ENCODE results near the gene SV2C. TPM values are rescaled to one million over a fixed set of nuclear protein-coding genes. Genes with fewer than 3 reads are reported as not detected.

The SV2C gene
- total RNA-seq, 2 experiments from 2014 or later, result 0.20 to 0.26 TPM

- DNase-seq, result peak; percentile 94
- Mint-ChIP-seq H3K4me3 (peak overlapping the region; percentile 84), H3K36me3 (peaks cover 21% of the 10 kb centered on the region), H3K27ac (peak overlapping the region; percentile 98), H3K9me3 (ENCODE audit: low read depth) (no peaks in the 10 kb centered on the region), H3K4me1 (peaks cover 52% of the 10 kb centered on the region), H3K27me3 (peaks cover 3% of the 10 kb centered on the region)
- CTCF ChIA-PET, result interaction anchor here (0.7 to 7.2 kb wide), 17 partner anchors 9 to 227 kb away, joined by 3 to 103 read pairs (median 9); no protein-coding TSS in a partner anchor
- ATAC-seq, result peak; percentile 61
These were observed 319.2 kb downstream of the SV2C start for GRCh38 chr5:76402251-76402885.

- peak; percentile 62 for ATAC-seq
- Mint-ChIP-seq H3K27ac (peak within 1 kb of the TSS; percentile 98), H3K36me3 (peaks cover 26% of the 10 kb centered on the region), H3K27me3 (peaks cover 3% of the 10 kb centered on the region), H3K4me3 (peak within 1 kb of the TSS; percentile 84), H3K4me1 (peaks cover 58% of the 10 kb centered on the region), H3K9me3 (ENCODE audit: low read depth) (peaks cover 2% of the 10 kb centered on the region)
- CTCF ChIA-PET, result interaction anchor here (0.7 to 7.2 kb wide), 37 partner anchors 10 to 1066 kb away, joined by 3 to 103 read pairs (median 4); partner anchors contain the start of gene HMGCR
- peak; percentile 92 for DNase-seq
These were observed 319.9 kb downstream of the SV2C start, which contains the start of gene IQGAP2 for GRCh38 chr5:76402886-76403765. TSS of gene IQGAP2 (plus strand) at chr5:76403285. CDS start at chr5:76403546, 261 bp downstream.
